ENCODE measurements around the gene CSNK2A1. TPM values are rescaled to one million over a fixed set of nuclear protein-coding genes. Genes with fewer than 3 reads are reported as not detected.
"Not testable (repeated sequence)": the region's sequence is repeated elsewhere in the genome, so short reads cannot be mapped to it uniquely, and the experiment has no call there.

Gene CSNK2A1
- total RNA-seq, 1 experiment from 2014 or later, result 269 TPM

DNA sequence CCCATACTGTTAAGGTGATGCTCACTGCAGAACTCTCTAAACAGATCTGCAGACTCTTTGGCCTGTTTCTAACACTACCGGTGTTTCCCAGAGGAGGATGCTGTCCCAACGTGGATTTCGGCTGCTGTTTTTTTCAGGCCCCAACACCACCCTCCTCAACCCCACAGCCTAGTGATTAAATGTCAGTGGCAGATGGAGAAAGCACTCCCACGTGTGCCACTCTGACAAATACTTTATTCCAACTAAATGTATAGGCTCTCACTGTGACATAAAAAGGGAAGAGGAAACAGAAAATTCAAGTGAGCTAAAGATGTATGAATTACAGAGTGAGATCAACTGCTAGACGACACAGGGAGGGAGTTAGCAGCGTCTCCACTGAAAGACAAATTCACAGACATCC lies 84.8 kb downstream of the CSNK2A1 start:
- no peak for DNase-seq (ENCODE audit: low read depth)

DNA sequence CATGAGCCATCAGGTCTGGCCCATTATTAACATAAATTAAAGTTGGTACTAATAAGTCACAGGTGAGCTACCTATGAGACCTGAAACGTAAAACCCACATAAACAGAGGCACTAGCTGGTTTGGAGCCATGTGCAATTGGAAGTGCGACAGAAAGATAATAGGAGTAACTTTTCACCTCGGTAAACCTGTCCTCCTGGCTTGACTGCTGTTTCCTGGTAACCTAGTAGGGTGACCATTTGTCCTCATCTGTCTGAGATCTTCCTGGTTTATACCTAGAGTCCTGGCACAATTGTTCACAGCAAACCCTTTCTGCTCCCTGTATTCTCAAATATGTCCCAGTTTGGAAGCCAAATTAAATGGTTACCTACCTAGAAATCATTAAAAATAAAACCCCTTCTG lies 88.6 kb downstream of the CSNK2A1 start:
- no peak for DNase-seq (ENCODE audit: low read depth)

DNA sequence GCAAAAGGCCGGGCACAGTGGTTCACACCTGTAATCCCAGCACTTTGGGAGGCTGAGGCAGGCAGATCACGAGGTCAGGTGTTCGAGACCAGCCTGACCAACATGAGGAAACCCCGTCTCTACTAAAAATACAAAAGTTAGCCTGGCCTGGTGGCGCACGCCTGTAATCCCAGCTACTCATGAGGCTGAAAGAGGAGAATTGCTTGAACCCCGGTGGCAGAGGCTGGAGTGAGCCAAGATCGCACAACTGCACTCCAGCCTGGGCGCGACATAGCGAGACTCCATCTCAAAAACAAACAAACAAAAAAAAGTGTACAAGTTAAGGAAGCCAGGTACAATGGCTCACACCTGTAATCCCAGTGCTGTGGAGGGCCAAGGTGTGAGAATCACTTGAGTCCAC lies 91.6 kb downstream of the CSNK2A1 start:
- not testable (repeated sequence) for DNase-seq (ENCODE audit: low read depth)

DNA sequence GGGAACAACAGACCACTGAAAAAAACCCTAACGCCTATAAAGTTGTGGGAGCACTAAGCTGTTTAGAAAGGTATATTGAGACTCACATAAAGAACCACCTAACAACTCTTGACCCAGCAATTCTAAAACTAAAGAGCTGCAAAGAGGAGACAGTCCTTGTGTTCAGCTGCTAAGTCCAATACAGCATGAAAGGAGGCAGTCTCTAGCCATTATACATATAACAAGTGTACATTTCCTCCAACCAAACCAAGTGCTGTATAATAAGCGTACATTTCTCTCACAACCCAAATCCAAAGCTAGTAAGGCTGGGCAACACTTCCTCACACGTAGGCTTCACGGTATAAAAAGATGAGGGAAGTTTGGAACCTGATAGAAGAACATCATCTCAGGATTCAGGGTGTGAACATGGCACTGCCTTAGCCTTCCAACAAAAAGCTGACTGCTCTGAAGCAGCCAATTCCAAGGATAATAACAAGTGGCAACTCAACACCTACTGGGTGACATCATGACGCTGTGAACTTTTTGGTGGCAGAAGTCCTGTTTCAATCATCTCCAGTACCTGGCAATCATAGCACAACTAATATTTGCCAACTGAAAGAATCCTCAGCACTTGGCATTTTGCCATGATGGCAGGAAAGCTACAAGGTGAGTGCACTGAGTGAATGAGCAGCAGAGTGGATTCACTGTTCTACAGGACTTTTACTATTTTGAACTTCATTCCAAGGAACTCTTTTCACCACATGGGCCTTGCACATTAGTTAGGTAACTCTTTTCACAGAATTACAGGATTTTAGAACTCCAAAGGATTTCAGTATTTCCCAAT lies 97.9 kb downstream of the CSNK2A1 start:
- peak; percentile 25 for DNase-seq (ENCODE audit: low read depth)

DNA sequence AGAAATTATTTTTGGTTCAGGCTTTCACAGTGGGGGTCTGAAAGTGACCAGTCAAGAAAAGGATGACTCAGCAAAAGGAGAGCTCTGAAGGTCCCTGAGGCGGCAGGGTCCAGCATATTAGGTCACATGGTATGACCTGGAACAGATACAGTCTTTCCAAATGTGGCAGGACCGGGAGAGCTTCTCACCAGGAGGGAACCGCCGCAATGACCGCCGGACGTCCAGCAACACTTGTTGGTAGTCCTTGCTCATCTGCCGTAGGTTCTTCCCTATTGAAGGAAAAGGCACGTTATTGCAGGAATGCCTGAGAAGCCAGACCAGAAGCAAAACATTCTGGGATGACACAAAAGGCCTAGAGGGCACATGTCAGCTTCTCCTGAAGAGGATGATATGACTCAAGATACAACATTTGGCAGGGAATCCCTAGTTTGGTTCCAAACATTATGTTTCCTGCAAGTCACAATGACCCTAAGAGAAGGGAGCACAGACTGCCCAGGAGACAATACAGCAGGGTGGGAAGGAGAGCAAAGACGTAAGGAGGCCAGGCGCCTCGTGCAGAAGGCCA lies 98.6 kb downstream of the CSNK2A1 start:
- peak; percentile 98 for DNase-seq (ENCODE audit: low read depth)

DNA sequence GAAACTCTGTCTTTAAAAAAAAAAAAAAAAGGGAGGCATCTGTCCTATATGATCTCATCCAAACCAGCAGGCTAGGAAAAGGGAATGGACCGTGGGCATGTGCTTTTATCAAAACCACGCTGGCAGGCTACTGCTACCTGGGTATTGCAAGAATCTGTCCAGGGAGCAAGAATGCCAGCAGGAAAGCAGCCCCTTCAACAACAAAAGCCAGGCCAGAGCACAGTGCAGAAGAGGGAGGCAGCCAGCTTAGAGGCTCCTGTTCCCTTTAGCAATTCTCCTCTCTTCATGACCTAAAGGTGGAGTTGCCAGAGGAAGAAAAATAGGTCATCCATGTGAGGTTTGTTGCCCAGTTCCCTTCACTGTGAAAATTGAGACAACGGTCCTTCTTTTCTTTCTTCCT lies 99.5 kb downstream of the CSNK2A1 start:
- DNase-seq (ENCODE audit: low read depth), result no peak

DNA sequence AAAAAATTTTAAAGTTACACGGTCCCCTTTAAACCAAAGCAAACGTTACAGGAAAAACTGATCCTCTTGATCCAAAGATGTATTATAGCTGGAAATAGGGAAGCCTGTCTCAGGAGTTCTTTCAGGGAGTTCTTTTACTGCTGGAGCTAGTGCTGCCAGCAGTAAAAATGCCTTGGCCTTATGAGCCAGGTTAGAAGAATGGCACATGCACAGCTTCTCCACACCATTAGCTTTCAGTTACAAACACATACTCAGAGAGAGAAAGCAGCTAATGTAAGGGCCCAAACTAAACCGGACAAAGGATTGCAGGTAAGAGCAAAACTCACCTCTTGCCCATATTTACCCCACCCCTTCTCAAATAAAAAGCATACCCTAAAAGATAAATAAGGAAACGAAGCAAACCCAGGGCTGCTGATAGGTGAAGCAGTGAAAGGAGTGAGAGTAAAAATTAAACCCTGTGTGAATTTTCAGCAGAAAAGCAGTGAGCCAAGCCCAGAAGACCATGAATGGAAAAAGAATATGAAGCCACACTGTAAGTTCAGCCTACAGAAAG lies 100.3 kb downstream of the CSNK2A1 start:
- DNase-seq (ENCODE audit: low read depth), result no peak

DNA sequence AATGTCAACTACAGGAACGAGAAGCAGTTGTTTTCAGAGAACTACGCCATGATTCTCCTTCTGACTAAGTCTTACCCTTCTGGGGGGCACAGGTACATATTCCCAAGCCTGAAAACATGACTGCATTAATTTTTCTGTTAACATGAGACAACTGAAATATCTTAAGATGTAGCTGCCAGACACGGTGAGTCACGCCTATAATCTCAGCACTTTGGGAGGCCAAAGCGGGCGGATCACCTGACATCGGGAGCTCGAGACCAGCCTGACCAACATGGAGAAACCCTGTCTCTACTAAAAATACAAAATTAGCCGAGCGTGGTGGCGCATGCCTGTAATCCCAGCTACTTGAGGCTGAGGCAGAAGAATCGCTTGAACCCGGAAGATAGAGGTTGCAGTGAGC lies 103.0 kb downstream of the CSNK2A1 start:
- DNase-seq (ENCODE audit: low read depth), result no peak

DNA sequence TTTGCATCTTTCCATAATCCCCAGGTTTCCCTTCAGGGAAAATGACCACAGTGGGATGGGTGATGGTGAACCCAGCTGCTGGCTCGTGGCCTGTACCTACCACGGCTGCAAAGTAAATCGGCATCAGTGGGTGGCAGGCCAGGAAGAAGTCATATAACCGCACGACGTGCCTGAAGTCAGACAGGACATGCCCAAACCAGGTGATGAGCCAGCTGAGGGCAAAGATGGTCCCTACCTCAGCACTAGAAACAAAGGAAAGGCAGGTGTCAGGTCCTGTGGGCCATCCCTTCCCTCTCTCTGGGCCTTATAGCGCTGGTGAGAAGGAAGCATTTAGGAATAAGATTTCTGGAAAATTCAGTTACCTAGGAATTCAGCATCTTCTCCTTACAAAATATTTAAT lies 103.4 kb downstream of the CSNK2A1 start:
- no peak for DNase-seq (ENCODE audit: low read depth)

DNA sequence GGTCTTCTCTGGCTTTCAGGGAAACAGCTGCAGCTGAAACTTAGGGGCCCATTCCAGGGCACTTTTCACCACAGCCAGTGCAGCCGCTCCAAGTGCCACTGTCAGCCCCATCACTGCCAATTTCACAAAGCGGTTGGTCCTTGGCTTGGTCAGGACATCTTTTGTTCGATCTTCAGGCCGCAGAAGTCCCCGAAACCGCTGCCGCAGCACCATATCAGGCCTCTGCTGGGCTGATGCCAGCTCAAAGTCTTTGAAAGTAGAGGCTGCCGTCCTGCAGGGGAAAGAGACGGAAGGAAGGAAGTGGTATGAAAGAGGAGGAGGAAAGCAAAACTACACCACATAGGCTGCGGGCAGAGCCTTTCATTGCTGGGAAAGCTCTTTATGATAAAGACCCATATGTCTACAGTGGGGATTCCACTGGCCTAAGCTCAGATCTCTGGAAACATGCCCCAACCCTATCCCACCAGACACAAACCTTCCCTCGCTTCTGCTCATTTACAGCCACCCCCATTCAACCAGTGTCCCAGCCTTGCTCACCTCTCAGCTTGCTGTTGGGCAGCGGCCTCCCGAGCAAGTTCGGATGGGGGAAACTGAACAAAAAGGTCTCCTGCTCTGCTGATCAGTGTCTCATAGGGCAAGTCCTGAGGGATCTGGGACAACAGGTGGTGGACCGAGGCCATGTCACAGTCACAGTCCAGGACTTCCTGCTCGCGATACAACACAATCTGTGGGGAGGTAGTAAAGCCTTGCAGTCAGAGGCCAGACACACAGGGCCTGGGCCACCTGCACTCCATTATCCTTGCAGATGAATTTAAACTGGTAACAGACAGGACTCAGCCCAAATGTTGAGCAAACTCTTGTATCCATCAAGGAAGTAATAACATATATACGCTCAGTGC lies 104.8 kb downstream of the CSNK2A1 start:
- no peak for DNase-seq (ENCODE audit: low read depth)

DNA sequence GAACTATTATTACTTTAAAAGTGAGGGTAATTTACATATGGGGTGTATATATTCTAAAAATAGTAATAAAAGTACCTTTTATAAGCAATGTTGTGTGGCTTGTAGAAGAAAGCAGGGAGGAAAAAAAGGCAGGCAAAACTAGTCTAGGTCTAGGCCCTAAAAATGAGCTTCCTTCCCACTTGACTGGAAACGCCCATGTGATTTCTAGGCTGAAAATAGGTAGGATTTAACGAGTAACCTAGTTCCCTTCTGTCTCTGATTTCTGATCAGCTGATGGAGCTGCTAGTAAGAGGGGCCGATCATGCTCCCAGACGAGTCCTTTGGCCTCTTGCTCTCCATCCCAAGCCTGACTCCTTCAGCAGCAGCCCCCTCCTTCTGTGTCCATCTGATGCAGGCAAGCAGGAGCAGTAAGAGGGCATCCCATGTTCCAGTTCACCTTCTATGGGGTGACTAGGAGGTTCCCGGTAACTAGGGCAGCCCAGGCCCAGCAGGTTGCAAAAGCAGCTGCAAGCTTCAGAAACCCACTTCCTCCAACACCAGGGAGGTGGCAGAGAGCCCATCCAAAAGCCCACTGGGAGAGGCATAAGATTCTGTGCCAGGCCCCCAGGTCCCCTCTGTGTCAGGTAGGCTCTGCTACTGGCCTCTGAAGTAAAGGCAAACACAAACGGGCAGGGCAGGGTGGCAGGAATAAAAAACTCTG lies 105.7 kb downstream of the CSNK2A1 start:
- DNase-seq (ENCODE audit: low read depth), result no peak

DNA sequence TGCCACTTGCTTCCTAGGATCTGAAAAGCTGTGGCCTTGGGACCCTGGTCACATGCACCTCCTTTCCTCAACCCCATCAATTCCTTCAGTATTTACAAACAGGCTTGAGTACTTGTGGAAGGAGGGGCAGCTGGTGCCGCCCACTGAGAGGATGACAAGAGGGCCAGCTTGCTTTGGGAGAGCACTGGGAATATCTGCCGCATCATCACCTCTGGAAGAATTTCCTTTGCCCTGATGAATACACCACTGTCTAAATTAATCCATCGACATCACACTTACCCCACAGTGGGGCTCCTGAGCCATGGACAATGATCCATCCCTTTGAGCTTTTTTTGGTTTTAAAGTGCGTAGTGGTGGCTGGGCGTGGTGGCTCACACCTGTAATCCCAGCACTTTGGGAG lies 107.1 kb downstream of the CSNK2A1 start:
- no peak for DNase-seq (ENCODE audit: low read depth)

DNA sequence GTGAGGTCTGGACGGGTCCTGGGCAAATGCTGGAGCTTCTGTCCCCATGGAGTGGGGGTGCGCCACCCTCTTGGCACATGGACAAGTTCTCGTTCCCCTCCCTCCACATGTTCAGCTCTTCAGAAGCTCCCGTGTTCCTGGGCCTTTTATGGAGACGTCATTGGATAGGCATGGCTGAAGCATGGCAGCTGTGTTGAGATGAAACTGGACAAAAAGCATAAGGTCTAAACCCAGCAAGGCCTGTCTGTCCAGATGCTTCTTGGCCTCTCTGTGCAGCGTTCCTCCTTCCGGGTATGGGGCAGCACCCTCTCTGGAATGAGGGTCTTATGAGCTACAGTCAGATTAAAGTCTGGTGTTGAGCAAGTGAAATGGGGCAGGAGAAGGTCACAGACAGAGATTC lies 108.0 kb downstream of the CSNK2A1 start:
- no peak for DNase-seq (ENCODE audit: low read depth)

DNA sequence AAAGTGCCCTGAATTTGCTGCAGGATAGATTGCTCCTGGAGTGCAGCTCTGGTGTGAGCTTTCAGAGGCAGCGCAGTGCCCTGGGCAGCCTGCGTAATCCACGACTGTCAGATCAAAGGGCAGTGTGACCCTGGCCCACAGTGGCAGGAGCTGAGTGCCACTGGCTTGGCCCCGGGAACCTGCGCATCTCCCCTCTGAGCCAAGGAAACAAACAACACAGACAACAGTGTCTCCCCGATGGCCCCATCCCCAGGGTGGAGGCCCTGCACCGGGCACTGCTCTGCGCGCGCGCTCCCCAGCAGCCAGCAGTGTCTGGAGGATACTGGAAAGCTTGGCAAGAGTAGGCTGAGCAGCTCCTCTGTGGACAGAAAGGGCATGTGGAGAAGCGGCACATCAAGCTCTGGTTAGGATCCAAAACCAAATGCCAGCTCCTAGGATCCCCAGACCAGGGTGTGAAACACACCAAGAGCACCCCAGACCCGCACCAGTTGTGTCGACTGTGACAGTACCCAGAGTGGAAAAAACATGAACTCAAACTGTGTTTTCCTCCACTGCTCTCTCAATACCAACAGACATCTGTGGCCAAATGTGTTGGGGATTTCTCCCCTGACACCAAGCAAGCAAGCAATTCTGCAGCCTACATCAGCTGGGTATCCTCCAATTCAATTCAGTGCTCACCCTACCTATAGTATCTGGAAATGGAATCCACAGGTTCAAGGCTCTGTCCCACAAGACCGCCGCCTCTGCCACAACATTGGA lies 108.8 kb downstream of the CSNK2A1 start:
- no peak for DNase-seq (ENCODE audit: low read depth)

DNA sequence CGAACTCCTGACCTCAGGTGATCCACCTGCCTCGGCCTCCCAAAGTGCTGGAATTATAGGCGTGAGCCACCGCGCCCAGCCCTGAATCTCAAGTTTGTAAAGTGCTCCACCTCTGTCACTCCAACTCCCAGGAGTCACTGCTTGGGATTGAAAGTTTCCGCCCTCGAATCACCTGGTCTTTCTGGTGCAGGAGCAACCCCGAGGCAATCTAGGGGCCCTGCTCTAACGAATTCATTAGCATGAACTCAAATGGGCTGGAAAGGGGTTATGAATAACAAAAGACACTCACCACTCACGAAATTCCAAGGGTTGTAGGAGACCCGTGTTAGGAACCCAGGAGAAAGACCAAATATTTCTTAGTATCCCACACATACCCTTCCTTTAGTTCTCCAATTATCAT lies 109.4 kb downstream of the CSNK2A1 start:
- DNase-seq (ENCODE audit: low read depth), result no peak

DNA sequence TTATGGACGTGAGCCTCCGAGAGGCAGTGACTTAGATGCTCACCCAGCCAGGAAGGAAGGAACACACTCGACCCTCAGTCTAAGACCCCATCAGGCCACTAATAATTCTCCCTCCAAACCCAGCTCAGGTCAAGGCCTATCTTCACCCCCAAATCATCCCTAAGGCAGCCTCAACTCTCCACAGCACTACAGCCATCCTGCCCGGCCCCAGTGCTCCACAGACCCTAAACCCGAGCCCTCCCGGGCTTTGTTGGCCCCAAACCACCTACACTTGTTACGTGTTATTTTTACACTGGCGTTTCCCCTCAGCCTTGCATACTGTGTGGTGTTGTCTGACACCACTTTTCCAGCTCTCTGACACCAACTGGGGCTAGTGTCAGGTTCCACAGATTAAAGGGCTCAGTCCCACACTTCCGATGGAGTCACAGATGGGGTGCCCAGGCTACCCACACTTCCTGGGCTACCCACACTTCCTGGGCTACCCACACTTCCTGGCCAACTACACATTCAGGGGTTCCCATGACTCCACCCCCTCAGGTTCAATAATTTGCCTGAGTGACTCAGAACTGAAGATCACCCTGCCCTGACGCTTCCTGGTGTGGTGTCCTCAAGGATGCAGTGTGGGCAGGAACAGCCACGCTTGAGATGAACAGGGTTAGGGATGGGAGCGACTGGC lies 110.2 kb downstream of the CSNK2A1 start:
- DNase-seq (ENCODE audit: low read depth), result peak; percentile 63

DNA sequence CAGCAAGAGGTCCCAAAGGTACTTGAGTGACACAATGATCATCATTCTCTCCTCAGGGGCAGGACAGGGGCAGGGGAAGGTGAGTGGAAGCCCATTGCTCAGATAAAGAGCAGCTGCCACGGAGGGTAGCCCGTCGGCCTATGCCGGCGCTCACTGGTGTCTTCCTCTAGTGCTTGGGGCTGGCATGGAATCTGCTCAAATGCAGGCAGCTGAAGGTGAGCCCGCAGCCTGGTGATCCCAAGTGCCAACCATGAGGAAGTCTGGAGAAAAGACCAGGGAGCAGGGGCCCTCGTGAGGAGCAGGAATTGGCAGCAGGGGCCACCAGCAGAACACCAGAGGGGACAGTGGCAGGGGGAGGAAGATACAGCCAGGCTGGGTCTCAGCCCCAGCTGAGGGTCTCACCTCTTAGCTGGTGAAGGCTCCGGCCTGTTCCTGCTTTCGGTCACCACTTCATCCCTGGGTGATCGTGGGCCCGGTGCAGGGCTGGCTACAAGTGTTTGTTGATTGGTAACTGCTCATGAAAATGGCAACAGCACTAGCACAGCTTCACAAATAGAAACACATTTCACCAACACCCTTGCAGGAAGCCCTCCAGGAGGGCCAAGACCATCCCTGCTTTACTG lies 110.8 kb downstream of the CSNK2A1 start:
- DNase-seq (ENCODE audit: low read depth), result no peak

DNA sequence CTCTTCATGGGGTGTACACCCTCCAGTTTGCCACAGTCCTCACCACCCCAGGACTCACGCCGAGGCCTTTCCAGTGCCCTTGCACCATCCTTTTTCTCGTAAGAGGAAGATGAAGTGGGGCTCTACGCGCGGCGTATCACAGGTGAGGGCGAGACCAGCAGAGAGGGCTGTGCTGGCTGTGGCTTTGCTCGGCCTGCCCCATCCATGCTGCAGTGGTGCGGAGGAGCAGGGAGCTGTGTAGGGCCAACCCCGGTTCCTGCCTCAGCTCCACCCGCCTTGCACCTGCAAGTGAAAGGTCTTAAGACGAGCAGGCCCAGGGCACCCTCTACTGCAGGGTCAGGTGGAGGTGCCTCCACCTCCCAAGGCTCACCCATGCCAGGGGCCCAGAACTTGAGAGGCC lies 111.4 kb downstream of the CSNK2A1 start:
- DNase-seq (ENCODE audit: low read depth), result no peak

DNA sequence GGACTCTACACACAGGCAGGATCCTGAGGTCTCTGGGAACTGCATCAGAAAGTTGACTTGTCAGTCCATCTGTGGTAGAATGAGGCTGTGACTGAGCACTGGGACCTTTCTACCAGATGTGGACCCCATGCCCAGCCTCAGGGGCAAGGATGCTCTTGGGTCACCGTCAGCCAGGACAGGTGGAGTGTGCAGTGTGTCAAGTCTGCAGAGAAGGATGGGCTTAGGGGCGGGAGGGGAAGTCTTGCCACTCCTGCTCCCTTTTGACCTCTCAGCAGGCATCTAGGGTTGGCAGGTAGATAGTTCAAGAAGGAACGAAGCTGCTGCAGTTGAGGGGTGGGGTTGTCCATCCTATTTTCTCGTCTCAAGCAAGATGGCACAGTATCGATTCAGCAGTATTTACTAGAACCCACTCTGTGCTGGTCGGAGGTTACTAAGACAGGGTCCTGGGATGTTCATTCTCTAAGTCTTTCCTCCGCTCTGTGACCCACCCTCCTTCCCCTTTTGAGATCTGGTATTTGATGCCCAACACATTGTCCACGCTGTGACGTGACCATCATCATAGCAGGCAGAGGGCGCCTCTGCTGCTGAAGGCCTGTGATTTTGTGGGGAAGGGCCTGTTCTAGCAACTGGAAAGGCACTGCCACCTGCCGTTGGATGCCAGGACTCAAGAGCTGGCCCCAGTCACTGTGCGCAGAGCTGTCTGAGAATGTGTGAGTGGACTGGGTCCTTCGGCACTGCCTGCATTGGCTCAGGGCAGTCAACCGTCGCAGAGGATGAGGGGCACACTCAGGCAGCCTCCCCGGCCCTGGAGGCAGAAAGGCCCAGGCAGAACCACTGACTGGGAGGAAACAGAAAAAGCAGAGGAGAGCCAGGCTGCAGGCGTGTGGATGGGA lies 112.3 kb downstream of the CSNK2A1 start:
- DNase-seq (ENCODE audit: low read depth), result peak; percentile 84
